Embryonic facial prominence (tissue), 1 donor: ENCODE measurements around the gene PSMB10.
"Not testable (repeated sequence)": the region's sequence is repeated elsewhere in the genome, so short reads cannot be mapped to it uniquely, and the experiment has no call there.

Source experiments
- DNase-seq: peaks from one replicate; pipeline ENCODE4 v3.0.0-alpha.2; 2016; ENCODE audit errors: extremely low spot score

PSMB10 gene

DNA sequence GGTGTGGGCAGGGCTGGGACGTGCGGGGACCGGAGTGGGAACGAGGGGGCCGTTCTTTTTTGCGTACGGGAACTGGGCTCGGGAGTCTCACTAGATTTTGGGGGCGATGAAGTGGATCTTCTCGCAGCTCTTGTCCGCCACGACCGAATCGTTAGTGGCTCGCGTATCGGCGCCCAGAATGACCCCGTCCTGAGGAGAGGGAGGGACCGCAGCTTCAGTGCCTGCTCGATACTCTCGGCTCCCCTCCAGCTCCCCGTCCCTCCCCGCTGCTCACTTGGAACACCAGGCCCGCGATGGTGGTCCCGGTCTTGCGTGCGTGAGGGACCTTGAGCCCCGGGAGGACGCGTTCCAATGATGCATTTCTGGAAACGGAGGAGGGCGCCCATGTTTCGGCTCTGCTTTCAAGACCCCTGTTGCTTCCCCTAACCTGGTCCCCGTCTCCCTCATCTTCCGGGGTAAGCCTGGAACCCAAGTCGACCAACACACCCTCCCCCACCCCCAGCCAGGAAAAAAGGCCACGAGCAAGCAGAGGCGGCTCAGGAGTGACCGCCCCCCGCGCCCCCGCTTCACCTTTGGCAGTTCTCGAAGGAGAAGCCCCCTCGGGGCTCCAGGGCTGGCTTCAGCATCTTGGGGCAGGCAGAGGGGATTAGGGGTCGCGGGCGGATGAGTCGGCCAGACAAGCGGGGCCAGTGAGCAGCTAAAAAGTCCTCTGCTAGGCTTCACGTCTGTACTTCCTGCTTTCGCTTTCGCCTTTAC lies at the start of gene PSMB10:
Gene PSMB10, minus strand, starts transcription at position 727 of the 756 bp plus-strand sequence. Its CDS starts 101 bp downstream, at position 626.
- no peak for DNase-seq

DNA sequence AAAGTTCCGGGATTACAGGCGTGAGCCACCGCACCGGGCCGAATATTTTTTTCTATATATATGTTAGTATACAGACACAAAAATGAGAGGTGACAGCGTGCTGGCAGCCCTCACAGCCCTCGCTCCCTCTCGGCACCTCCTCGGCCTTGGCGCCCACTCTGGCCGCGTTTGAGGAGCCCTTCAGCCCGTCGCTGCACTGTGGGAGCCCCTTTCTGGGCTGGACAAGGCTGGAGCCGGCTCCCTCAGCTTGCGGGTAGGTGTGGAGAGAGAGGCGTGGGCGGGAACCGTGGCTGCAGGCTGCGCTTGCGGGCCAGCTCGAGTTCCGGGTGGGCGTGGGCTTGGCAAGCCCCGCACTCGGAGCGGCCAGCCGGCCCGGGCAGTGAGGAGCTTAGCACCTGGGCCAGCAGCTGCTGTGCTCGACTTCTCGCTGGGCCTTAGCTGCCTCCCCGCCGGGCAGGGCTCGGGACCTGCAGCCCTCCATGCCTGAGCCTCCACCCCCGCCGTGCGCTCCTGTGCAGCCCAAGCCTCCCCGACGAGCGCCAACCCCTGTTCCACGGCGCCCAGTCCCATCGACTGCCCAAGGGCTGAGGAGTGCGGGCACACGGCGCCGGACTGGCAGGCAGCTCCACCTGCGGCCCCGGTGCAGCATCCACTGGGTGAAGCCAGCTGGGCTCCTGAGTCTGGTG lies 45.5 kb upstream of the PSMB10 start:
- no peak for DNase-seq

DNA sequence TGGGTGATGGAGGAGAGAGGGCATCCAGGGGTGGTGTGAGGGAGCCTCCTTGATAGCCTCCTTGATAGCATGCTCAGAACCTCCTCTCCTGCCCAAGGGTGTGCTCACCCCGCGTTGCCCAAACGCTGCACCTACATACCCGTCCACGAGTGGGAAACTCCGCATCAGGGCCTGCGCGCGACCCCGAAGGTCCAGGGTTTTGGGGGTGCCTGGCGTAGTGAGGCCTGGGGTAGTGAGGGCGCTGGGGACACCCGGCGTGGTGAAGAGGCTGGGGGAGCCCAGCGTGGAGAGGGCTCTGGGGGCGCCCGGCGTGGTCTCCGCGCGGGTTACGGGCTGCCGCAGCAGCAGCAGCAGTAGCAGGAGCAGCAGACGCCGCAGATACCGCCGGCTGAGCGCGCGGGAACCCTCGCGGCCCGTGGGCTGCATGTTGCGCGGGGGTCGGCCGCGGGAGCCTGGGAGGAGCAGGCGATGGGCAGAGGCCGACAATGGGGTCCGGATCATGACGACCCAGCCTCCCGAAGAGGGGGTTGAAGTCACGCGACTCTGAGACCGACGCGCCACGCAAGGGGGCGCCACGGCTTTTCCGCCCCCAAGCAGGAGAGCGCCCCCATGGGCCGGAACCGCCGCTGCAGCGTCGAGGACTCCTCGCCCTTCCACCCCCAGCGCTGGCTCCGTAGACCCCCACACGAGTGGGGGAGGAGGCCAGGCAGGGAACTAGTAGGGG lies 43.5 kb upstream of the PSMB10 start, which contains the start of gene DPEP3:
Gene DPEP3, minus strand, starts transcription at position 545 of the 724 bp plus-strand sequence. Its CDS starts 119 bp downstream, at position 426.
- no peak for DNase-seq

DNA sequence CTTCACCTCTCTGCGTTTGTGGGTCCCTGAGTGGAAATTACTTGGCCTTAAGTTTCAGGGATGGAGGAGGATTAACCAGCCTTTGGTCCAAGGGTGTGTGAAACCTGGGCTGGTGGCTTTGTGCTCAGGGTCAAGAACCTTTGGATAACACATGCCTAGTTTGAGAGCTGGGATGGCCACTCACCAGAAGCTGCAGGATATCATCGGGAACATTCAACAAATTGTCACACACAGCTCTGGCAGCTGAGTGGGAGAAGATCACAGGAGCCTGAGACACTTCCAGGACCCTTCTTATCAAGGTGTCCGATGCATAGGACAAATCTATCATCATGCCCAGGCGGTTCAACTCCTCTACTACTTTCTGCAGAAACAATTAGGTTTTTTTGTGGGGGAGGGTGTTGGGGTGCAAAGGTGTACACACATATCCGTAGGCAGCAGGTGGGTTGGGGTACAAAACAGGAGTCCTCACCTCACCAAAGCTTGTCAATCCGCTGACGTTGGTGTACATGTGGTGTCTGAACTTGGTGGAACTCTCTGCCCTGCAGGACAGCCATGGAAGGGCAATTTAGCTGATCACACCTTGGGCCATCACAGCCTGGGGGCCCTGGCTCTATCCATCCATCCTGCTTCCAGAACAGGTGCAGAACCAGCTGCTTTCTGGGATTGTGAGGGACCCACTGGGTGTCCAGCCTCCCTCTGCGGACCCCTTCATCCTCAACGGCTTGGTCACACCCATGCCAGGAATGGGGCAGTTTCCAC lies 41.0 kb upstream of the PSMB10 start:
- no peak for DNase-seq

DNA sequence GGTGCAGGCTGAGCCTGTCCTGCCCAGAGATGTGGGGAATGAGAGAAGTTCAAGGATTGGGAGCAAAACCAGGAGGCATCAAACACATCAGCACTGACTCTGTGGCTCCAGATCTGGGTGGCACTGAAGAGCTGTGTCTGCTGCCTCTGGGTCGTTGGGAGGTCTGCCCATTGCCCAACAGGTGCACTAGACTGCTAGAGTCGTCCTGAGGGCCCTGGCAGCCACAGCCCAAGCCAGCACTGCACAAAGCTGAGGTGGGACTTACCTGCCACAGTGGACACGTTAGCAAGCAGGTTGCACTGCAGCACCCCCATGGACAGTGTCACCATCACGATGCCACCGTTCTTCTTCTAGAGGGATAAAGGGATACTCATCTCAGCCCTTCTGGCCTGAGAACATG lies 40.4 kb upstream of the PSMB10 start:
- no peak for DNase-seq

DNA sequence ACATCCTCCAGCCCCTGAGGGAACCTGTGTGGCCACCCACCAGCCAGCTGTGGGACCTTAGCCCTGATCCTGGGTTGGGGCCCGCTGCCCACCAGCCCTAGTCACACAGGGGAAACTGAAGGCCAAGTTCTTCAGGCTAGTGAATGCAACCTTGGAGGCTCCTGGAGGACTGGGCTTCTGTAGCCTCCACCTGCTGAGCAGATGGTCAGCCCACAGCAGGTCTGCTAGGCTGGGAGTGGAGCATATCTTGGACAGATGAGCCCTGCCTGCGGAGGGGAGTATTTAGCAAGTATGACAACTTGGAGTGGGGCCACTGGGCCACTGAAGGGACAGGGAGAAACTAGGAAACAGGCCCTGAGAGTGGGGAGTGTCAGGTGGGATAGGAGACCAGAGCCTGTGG lies 39.6 kb upstream of the PSMB10 start:
- no peak for DNase-seq

DNA sequence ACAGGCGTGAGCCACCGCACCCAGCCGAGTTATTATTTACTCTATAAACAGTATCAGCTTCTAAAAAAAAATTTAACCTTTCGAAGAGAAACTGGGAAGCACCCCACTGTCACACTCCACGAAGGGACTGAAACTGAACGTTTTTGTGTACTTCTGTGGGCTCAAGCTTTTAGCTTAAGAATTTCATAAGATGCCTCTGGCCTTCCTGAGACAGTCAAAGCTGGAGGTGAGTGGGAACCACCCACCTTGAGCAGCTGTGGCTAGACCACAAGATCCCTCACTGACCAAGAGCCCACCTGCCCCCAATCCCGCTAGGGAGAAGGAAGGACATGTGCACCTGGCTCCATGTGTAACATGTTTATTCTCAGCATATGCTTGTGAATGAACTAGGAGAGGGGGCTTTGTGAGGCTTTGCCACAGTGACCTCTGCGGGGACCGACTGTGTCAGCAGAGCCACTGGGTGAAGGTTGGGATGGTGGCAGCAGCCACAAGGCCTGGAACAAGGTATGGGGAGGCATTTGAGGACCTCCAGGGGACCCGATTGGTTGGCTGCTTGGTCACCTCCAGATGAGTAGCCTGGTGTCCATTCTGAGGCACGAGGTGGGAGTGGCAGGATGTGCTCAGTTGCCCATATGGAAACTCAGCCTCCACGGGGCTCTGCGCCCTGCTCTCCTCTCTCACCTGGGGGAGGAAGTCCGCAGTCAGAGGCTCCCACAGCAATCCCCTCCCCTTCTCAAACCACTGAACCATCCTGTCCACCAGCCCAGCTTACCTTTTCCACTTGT lies 38.9 kb upstream of the PSMB10 start:
- no peak for DNase-seq

DNA sequence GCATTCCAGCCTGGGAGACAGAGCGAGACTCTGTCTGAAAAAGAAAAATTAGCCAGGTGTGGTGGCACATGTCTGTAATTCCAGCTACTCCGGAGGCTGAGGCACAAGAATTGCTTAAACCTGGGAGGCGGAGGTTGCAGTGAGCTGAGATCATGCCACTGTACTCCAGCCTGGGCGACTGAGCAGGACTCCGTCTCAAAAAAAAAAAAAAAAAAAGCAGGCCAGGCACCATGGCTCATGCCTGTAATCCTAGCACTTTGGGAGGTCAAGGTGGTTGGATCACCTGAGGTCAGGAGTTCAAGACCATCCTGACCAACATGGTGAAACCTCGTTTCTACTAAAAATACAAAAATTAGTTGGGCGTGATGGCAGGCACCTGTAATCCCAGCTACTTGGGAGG lies 35.6 kb upstream of the PSMB10 start:
- DNase-seq, result not testable (repeated sequence)

DNA sequence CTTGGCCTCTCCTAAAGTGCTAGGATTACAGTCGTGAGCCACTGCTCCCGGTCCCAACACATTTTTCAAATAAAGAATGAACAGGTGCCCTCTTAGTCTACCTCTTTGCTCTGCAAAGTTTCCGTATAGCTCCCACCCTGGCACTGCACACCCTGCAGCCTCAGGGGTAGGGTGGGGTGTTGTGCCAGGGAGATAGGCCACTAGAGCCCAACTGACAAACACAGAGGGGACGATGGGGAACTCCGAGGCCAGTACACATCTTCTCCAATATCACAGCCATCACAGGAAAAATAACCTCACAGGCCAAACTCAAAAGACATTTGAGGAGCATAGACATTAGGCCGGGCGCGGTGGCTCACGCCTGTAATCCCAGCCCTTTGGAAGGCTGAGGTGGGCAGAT lies 34.5 kb upstream of the PSMB10 start:
- DNase-seq, result no peak

DNA sequence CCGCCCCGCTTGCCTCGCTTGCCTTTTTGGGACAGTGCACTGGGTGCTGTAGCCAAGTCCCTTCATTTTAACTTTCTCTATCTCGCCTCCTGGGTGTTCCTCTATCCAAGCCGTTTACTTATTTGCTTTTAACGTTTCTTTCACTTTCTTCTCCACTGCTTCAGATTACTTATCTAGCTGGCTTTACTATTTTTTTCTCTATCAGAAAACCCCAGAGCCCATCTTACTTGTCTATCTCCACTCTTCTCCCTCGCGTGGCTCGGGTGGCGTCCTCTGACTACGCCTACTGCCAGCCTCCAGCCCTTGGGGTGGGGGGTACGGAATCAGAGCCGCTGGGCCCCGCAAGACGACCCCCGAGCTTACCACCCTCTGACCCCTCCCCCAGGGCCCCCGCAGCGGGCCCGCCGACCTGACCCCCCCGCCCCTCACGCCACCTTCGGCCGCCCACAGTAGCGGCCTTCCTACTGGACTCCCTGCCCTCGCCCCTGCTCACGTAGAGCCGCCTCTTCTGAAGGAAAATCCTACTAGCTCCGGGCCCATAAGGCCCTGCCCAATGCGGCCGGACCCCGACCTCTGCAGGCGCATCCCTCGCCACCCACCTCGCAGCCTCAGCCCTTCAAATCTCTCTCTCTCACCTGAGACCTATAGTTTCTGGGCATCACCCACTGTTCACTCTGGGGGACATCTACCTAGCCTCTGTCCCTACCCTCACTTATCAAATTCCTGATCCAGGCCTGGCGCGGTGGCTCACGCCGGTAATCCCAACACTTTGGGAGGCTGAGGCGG lies 32.8 kb upstream of the PSMB10 start:
- DNase-seq, result no peak

DNA sequence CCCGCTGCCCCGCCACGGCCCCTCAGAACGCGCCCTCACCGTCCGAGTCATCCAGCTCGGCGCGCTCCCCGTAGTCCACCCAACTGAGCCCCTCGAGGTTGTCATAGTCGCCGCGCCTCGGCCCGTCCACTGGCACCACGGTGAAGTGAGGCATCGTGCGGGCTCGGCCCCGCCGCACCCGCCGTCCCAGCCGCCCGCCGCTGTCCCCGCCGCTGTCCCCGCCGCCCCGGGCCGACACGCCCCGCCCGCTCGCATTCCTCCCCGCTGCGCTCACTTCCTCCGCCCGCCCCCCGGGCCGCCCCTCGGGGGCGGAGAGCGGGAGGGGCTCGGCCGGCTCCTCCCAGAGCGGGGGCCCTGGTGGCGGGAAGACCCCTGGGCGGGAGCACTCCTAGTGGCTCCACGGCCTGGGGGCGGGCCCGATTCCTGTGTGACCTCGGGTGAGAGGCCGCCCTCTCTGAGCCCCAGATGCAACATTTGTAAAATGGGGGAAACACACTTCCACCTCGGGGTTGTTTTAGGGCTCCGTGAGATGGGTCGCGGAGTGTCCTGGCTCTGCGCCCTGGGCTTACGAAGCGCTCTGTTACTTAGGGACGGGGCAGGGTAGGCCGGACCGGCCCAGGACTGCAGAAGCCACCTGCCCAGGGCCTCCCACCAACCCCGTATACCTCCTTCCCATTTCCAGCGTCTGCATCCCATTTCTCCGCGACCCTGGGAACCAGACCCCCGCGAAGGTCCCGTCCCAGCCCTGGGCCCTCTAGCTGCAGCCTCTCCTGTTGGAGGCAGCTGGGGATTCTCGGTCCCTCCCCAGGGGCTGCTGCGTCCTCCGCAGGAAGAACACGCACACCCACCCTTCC lies 32.0 kb upstream of the PSMB10 start, which contains the start of gene SLC12A4:
Gene SLC12A4, minus strand, starts transcription at position 238 of the 854 bp plus-strand sequence. Its CDS starts 84 bp downstream, at position 154.
- DNase-seq, result peak; percentile 85

DNA sequence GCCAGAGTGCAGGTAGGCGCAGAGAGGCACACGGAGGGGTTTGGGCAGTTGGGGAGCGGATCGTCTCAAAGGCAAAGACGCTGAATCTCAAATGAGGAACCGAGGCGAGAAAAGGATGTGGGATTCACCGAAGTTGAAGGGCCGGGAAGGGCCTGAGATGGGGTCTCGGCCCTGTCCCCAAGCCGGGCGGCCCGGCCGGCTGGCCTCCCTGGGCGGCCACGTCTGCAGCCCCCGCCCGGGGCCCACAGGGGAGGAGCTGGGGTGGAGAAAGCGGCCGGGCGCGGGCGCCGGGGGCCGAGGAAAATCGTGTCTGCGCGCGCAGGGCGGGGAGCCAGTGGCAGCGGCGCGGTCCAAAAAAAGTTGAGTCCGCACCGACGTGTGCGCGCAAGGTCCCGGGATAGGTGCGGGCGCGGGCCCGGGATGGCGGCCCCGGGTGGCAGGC lies 31.3 kb upstream of the PSMB10 start:
- no peak for DNase-seq

DNA sequence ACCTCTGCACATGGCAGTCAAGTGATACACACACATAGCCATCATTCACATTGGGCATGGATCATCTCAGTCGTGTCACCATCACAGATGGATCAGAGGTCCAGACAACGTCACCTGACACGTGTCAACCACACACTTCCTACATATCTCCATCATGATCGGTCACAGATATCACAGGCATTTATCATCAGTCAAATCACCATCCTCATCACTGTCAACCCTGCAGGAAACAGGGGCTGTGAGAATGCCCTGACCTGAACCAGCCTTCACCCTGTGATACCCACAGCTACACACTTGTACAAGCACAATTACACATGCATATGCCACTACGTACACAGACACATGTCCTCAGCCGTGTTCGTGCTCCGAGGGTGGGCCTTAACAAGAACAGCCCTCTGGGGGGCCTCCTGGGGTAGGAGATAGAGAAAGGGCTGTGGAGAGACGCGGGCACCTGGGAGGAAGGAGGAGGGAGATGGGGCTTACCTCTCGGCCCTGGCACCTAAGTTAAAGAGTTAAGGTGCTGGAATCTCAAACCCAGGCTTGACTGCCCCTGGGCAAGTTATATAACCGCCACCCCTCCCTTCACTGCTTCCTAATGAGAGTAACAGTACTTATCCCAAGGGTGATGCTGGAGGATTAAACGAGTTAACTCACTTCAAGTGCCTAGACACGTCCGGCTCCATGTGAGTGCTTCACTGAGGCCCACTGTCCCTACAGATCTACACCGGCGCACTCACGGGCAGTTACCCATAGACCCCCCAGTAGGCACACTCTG lies 30.7 kb upstream of the PSMB10 start:
- no peak for DNase-seq

DNA sequence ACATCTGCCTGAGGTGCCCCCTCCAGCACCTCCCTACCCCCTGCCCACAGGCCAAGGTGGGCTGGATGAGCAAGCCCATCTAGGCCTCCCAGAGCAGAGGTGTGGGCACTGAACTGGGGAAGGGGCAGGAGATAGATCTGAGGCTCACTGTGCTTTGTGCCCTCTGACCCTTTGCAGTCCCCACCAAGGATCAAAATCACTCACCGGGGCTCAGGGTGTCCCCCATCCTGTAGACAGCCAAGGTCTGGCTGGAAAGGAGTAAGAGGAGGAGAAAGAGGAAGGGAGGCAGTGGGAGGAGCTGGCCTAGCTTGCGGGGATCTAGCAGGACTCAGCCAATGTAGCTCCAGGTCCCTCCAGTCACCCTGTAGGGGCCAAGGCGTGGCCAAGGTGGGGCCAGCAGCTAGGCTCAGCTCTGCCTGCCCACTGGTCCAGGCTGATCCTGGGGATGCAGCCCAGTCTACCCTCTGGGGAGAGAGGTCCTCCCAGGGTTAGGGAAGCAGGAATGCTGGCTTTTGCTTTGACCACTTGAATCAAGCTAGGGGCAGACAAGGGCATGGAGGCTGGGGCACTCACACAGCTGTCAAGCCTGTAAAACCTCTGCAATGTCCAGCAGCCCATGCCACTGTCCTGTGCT lies 30.0 kb upstream of the PSMB10 start:
- no peak for DNase-seq

DNA sequence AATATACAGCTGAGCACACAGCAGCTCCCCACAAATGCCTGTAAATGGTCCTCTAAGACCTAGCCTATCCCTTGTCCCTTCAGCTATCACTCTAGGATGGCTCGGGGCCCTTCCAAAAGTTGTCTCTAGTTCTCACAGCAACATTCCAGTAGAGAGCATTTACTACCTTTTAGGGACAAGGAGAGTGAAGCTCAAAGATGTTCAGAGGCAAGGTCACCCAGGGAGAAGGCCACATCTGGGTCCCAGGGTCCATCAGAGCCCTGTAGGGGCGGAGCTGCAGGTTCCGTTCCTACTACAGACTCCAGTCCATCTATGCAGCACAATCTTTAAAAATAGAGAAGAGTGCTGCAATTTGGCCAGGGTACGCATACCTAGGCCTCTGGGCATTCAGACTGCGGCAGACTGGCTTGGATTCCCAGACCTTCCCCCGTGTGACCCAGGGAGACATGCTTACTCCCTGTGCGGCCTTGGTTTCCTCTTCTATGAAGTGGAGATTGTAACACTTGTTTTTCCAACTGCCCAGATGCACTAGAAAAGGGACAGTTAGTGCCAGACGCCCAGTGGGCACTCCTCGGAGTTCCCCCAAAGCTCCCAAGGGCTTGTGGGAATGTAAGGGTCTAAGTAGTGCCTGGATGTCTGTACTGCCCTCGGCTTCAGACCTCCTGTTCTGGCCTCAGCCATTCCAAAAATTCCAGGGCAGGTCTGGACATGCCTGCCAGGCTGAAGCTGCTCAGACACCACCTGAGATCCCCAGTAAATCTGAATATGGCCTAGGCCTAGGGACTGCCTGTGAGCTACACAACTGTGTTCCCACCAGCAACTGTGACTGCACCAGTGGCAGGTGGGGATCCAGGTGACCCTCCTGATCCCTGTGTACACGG lies 29.3 kb upstream of the PSMB10 start:
- DNase-seq, result no peak

DNA sequence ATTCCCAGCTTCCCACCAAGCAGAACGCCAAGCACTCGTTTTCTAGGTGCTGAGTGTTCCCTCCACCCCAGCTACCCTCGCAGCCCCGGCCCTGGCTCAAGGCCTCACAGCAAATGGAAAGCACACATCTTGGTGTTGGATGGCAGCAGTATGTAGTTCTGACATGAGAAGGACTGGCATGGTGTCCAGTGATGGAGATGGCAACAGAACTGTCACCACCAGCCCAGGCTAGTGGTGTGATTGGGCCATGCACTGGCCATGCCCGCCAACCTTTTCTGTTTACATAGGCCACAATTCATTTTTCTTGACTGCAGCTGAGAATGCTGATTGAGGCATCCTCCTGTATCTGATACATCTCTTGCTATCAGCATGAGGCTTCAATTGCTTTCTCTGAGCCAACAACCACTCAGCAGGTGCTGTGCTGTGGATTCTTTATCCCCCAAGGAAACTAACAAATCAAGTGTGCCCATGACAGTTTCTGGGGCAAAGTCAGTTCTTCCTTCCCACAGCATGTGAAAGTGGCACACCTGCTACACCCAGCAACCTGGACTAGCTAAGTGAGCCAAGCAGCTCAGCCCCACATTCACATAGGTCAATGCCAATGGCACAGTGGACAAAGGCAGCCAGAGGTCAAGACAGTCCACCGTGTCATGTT lies 28.0 kb upstream of the PSMB10 start:
- no peak for DNase-seq
